Ovary (tissue), 9 donors: ENCODE results near the gene PPP6R3. TPM values are rescaled to one million over a fixed set of nuclear protein-coding genes. Genes with fewer than 3 reads are reported as not detected.

ENCODE experiments used
- DNase-seq, 5 donors: peaks; one replicate each; pipeline ENCODE4 v3.0.0-alpha.2; 2019 to 2020
- H3K27ac ChIP-seq, 2 donors: fragments of 200-600 bp; one replicate each; pipeline versions ENCODE4 v1.5.1 to v1.8.0; 2019 to 2022
- H3K27me3 ChIP-seq: fragments of 200-600 bp; one replicate; pipeline ENCODE4 v1.8.0; 2022
- H3K36me3 ChIP-seq: fragments of 200-600 bp; sonication (generic); one replicate; pipeline ENCODE4 v1.5.1; 2019
- H3K4me1 ChIP-seq: one replicate; pipeline ENCODE4 v1.8.1; 2013; ENCODE audit warnings: mild to moderate bottlenecking, moderate library complexity; ENCODE audit not compliant: insufficient read depth
- H3K4me3 ChIP-seq: fragments of 200-600 bp; sonication (generic); one replicate; pipeline ENCODE4 v1.5.1; 2017
- H3K9me3 ChIP-seq, 2 donors: fragments of 200-600 bp in 1 of 2; sonication (generic) in 1 of 2; one replicate each; pipeline versions ENCODE4 v1.5.1 to v1.8.1; 2013 to 2019; ENCODE audit warnings: mild to moderate bottlenecking in 1 of 2, moderate library complexity in 1 of 2
- CTCF ChIP-seq, 3 donors: fragments of 450-650 bp in 2 of 3; fragments of 200-600 bp in 1 of 3; IDR thresholded peaks; one replicate each; pipeline versions ENCODE4 v1.5.1 to v1.8.0; 2016 to 2022; ENCODE audit warnings: antibody characterized with exemption in 3 of 3, mild to moderate bottlenecking in 1 of 3
- EP300 ChIP-seq: sonication (generic); formaldehyde crosslinking; IDR thresholded peaks from one replicate; pipeline ENCODE4 v1.6.1; 2017; ENCODE audit warnings: antibody characterized with exemption
- POLR2A ChIP-seq: fragments of 450-650 bp; IDR thresholded peaks from one replicate; pipeline ENCODE4 v1.6.1; 2017; ENCODE audit warnings: antibody characterized with exemption, mild to moderate bottlenecking, moderate library complexity
- WGBS, 3 donors: extraction: QIAGEN DNeasy Blood & Tissue Kit in 1 of 3; methylation state at CpG; one replicate each; pipeline versions ENCODE4 v1.1.5 to v1.1.7; 2013 to 2017; 5-methylcytosine and 5-hydroxymethylcytosine counted together
- intact Hi-C, 4 donors: fragments of 100-400 bp; cut with DNase I; formaldehyde crosslinking; loops; one replicate each; pipeline versions ENCODE4 v1.11.0 to v1.15.1; 2022 to 2023
- polyA plus RNA-seq, 2 donors: library from polyadenylated mRNA; stranded (reverse); fragments of 200-250 nt in 1 of 2; fragments of 350-450 nt in 1 of 2; fragmentation: Illumina TruSeq in 1 of 2; extraction: RNeasy Lipid Tissue Mini Kit (QIAGEN cat#74804) in 1 of 2; gene quantifications; one replicate each; pipeline ENCODE4 v1.2.3, GENCODE V29; 2013 to 2014
- total RNA-seq, 7 donors: library from RNA; depleted of rRNA in 2 of 7; stranded (reverse); fragments of >200 nt in 2 of 7; fragmentation: NEBNext Ultra II Directional in 3 of 7; extraction: Animal tissue kit (Norgen Biotek cat#: 25700) in 3 of 7; gene quantifications; one replicate each; pipeline versions ENCODE4 v1.1.0 to v1.2.4, GENCODE V29; 2016 to 2023
- donor health status: DM: no; HTN: no; CAD: no; lungs with moderate emphysema.
- donor health status: DM: no; HTN: no; CAD: no.
- donor health status: Bipolar disorder and iron deficiency.
- donor health status: DM: yes; HTN: yes; CAD: no.
- donor health status: DM: no; HTN: no; CAD: no.
- donor health status: DM: yes; HTN: yes; CAD: no.

Gene PPP6R3
- total and polyA plus RNA-seq, 9 donors: 36.4 to 122 (median 103) TPM

DNA sequence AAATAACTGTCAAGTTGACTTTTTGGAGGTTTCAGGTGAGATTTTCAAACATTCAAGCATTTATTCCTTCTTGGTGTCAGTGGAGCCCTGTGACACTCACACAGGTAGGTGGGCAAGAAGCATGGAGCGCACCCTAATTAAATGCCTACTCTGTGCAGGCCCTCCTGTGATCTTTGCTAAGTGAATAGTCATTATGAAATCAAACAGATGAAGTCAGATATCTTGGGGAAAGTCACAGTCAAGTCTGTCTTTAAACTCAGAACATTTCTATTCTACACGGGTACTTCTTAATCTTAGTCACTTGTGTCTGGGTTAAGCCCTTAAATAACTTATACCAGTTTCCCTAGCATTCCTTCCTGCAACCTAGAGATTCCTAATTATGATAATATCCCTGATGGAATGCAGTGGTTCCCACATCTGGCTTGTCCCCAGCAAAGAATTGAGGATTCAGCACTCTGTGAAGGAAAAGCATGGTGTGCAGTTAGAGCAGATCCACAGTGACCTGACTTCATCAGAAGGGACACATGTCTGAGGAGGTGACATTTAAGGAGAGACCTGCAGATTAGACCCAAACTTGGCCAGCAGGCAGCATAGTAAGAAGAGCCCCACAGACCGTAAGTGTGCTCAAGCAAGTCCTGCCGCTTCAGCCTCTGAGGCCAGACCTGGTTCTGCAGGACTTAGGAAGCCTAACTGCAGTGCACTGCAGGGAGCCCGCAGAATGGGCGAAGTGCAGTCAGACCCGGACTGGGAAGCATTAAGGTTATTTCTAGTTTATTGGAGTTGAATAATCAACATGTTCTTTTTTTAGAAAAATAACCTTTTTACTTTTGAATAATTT, 138.5 kb downstream of the PPP6R3 start:
- no peaks in the 10 kb centered on the region for H3K27me3 ChIP-seq

DNA sequence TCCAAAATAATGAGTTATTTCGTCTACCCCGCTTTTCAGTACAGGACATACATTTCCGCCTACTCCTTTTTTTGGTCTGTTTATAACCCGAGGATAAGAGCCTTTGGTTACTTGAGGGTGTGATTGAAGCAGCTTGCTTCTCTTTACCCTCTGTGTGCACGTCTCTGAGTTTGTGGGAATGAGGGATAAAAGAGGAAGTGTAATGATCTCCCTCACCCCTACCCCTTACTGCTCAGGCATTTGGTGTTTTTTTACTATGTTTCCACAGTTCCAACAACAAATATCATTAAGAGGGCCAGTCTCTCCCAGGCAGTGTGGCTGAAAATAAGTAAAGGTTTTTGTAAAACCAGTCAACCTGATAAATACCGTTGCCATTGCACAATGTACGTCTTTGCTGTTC, 140.6 kb downstream of the PPP6R3 start:
- Histone ChIP-seq H3K9me3 (no peaks in the 10 kb centered on the region), H3K27ac (no peak overlapping the region), H3K4me1 (peaks cover 2% of the 10 kb centered on the region), H3K36me3 (no peaks in the 10 kb centered on the region), H3K4me3 (no peak overlapping the region), H3K27me3 (no peaks in the 10 kb centered on the region)
- WGBS, 3 donors: 81 to 86% (median 85%) methylated on average over 7 of the region's 7 CpGs
- DNase-seq: no peak
- intact Hi-C loops: no loop called here
- TF ChIP-seq CTCF (IDR thresholded peaks at IDR 0.05): no peak
- TF ChIP-seq EP300: no peak
- TF ChIP-seq POLR2A: no peak

More for the DNA sequence above, 138.5 kb downstream of the PPP6R3 start:
- DNase-seq: no peak
- Histone ChIP-seq H3K36me3 (no peaks in the 10 kb centered on the region), H3K4me3 (no peak overlapping the region), H3K4me1 (peaks cover 2% of the 10 kb centered on the region), H3K27ac (no peak overlapping the region), H3K9me3 (no peaks in the 10 kb centered on the region)
- WGBS, 3 donors: 87 to 93% (median 89%) methylated on average over 7 of the region's 7 CpGs
- TF ChIP-seq POLR2A (no peak), CTCF (IDR thresholded peaks at IDR 0.05) (no peak), EP300 (no peak)
- intact Hi-C loops: no loop called here

DNA sequence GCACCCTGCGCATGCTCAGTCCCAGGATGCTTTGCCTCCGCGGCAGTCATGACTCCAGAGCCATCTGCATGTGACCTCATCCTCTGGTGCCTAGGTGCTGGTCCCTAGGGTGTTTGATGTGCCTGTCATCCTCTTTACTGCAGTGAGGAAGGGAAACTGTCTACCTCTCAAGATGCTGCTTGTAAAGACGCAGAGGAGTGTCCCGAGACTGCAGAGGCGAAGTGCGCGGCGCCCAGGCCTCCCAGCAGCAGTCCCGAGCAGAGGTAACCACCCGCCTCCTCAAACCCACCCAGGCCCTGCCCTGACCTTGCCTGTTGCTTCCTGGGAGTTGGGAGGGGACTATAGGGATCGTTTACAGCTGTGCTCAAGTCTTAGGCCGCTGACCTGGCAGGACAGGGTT, 149.2 kb downstream of the PPP6R3 start:
- no peaks in the 10 kb centered on the region for H3K9me3 ChIP-seq
- no peak overlapping the region for H3K27ac ChIP-seq
- TF ChIP-seq POLR2A: no peak
- TF ChIP-seq CTCF (IDR thresholded peaks at IDR 0.05): no peak
- TF ChIP-seq EP300: no peak
- H3K27me3 ChIP-seq: no peaks in the 10 kb centered on the region
- intact Hi-C loops: no loop called here
- no peak for DNase-seq
- H3K4me3 ChIP-seq: no peak overlapping the region
- no peaks in the 10 kb centered on the region for H3K36me3 ChIP-seq
- WGBS, 3 donors: 42 to 53% (median 48%) methylated on average over 13 of the region's 13 CpGs
- peaks cover 6% of the 10 kb centered on the region for H3K4me1 ChIP-seq

GRCh38 chr11:68610452-68611116, 150.0 kb downstream of the PPP6R3 start:
- no peak overlapping the region for H3K27ac ChIP-seq
- H3K4me3 ChIP-seq: no peak overlapping the region
- 13 to 56% (median 46%) methylated on average over 1 of the region's 1 CpG for WGBS, 3 donors
- no peaks in the 10 kb centered on the region for H3K27me3 ChIP-seq
- H3K9me3 ChIP-seq: no peaks in the 10 kb centered on the region
- TF ChIP-seq CTCF (IDR thresholded peaks at IDR 0.05) (no peak), POLR2A (no peak), EP300 (no peak)
- DNase-seq: no peak
- intact Hi-C loops: no loop called here
- H3K36me3 ChIP-seq: no peaks in the 10 kb centered on the region
- peaks cover 6% of the 10 kb centered on the region for H3K4me1 ChIP-seq
